Endothelial cell (in vitro differentiated cells): Measurements from ENCODE around the gene TSC2. TPM values are rescaled to one million over a fixed set of nuclear protein-coding genes. Genes with fewer than 3 reads are reported as not detected.

Experiments
- DNase-seq: peaks from one replicate; pipeline ENCODE4 v3.0.0; 2021; ENCODE audit warnings: low spot score
- H3K27ac Mint-ChIP-seq: one replicate; pipeline ENCODE4 v1.8.0; 2021; ENCODE audit warnings: mixed read lengths, inconsistent platforms; ENCODE audit not compliant: unreplicated experiment
- H3K27me3 Mint-ChIP-seq: one replicate; pipeline ENCODE4 v1.8.0; 2021; ENCODE audit warnings: mild to moderate bottlenecking, moderate library complexity, mixed read lengths, inconsistent platforms; ENCODE audit not compliant: unreplicated experiment
- H3K36me3 Mint-ChIP-seq: one replicate; pipeline ENCODE4 v1.8.0; 2021; ENCODE audit warnings: mild to moderate bottlenecking, low read depth, mixed read lengths, inconsistent platforms; ENCODE audit not compliant: unreplicated experiment
- H3K4me1 Mint-ChIP-seq: one replicate; pipeline ENCODE4 v1.8.0; 2021; ENCODE audit warnings: mild to moderate bottlenecking, mixed read lengths, inconsistent platforms; ENCODE audit not compliant: unreplicated experiment
- H3K4me3 Mint-ChIP-seq: one replicate; pipeline ENCODE4 v1.8.0; 2021; ENCODE audit warnings: mild to moderate bottlenecking, mixed read lengths, inconsistent platforms; ENCODE audit not compliant: unreplicated experiment
- H3K9me3 Mint-ChIP-seq: one replicate; pipeline ENCODE4 v1.8.0; 2021; ENCODE audit warnings: mixed read lengths, inconsistent platforms; ENCODE audit not compliant: unreplicated experiment
- total RNA-seq: library from RNA; stranded (reverse); fragmentation: NEBNext Ultra II Directional; extraction: Animal tissue kit (Norgen Biotek cat#: 25700); gene quantifications from one replicate; pipeline ENCODE4 v1.2.1, GENCODE V29; 2021; ENCODE audit not compliant: unreplicated experiment
- TF ChIP-seq, protein P1 (sequence below): fragments of 200-600 bp; sonication (generic); IDR thresholded peaks from one replicate; pipeline ENCODE4 v1.5.0; 2021; ENCODE audit warnings: antibody characterized with exemption; ENCODE audit not compliant: unreplicated experiment

TSC2 gene
- total RNA-seq, 1 donor from 2014 or later: 180 TPM

GRCh38 chr16:2083409-2083808, 35.6 kb downstream of the TSC2 start:
- Mint-ChIP-seq H3K4me3 (no peak overlapping the region), H3K27me3 (peaks cover 5% of the 10 kb centered on the region), H3K36me3 (peaks cover 9% of the 10 kb centered on the region), H3K9me3 (no peaks in the 10 kb centered on the region), H3K4me1 (peaks cover 3% of the 10 kb centered on the region), H3K27ac (no peak overlapping the region)
- no peak for DNase-seq
- TF ChIP-seq, protein P1, sequence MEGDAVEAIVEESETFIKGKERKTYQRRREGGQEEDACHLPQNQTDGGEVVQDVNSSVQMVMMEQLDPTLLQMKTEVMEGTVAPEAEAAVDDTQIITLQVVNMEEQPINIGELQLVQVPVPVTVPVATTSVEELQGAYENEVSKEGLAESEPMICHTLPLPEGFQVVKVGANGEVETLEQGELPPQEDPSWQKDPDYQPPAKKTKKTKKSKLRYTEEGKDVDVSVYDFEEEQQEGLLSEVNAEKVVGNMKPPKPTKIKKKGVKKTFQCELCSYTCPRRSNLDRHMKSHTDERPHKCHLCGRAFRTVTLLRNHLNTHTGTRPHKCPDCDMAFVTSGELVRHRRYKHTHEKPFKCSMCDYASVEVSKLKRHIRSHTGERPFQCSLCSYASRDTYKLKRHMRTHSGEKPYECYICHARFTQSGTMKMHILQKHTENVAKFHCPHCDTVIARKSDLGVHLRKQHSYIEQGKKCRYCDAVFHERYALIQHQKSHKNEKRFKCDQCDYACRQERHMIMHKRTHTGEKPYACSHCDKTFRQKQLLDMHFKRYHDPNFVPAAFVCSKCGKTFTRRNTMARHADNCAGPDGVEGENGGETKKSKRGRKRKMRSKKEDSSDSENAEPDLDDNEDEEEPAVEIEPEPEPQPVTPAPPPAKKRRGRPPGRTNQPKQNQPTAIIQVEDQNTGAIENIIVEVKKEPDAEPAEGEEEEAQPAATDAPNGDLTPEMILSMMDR: no peak

GRCh38 chr16:2083876-2084780, 36.3 kb downstream of the TSC2 start:
- Mint-ChIP-seq H3K36me3 (peaks cover 7% of the 10 kb centered on the region), H3K4me3 (no peak overlapping the region), H3K9me3 (no peaks in the 10 kb centered on the region), H3K4me1 (peaks cover 3% of the 10 kb centered on the region), H3K27me3 (peaks cover 8% of the 10 kb centered on the region), H3K27ac (no peak overlapping the region)
- TF ChIP-seq, protein P1: no peak
- no peak for DNase-seq

GRCh38 chr16:2084895-2085625, 37.3 kb downstream of the TSC2 start:
- Mint-ChIP-seq H3K4me3 (no peak overlapping the region), H3K36me3 (peaks cover 8% of the 10 kb centered on the region), H3K4me1 (peaks cover 3% of the 10 kb centered on the region), H3K27ac (no peak overlapping the region), H3K27me3 (peaks cover 11% of the 10 kb centered on the region), H3K9me3 (no peaks in the 10 kb centered on the region)
- TF ChIP-seq, protein P1: no peak
- DNase-seq: no peak

- H3K27ac Mint-ChIP-seq: no peak overlapping the region
- no peaks in the 10 kb centered on the region for H3K9me3 Mint-ChIP-seq
- peaks cover 13% of the 10 kb centered on the region for H3K27me3 Mint-ChIP-seq
- H3K4me1 Mint-ChIP-seq: peaks cover 3% of the 10 kb centered on the region
- TF ChIP-seq, protein P1: no peak
- H3K36me3 Mint-ChIP-seq: peaks cover 8% of the 10 kb centered on the region
- no peak for DNase-seq
- H3K4me3 Mint-ChIP-seq: no peak overlapping the region
Measured at GRCh38 chr16:2085669-2086068, 37.9 kb downstream of the TSC2 start.
